Measurements from ENCODE around the gene KLF8. TPM values are rescaled to one million over a fixed set of nuclear protein-coding genes. Genes with fewer than 3 reads are reported as not detected.
"Not testable (repeated sequence)": the region's sequence is repeated elsewhere in the genome, so short reads cannot be mapped to it uniquely, and the experiment has no call there.

KLF8 gene
- polyA plus RNA-seq (ENCODE audit: insufficient read length), result 4.7 TPM

DNA sequence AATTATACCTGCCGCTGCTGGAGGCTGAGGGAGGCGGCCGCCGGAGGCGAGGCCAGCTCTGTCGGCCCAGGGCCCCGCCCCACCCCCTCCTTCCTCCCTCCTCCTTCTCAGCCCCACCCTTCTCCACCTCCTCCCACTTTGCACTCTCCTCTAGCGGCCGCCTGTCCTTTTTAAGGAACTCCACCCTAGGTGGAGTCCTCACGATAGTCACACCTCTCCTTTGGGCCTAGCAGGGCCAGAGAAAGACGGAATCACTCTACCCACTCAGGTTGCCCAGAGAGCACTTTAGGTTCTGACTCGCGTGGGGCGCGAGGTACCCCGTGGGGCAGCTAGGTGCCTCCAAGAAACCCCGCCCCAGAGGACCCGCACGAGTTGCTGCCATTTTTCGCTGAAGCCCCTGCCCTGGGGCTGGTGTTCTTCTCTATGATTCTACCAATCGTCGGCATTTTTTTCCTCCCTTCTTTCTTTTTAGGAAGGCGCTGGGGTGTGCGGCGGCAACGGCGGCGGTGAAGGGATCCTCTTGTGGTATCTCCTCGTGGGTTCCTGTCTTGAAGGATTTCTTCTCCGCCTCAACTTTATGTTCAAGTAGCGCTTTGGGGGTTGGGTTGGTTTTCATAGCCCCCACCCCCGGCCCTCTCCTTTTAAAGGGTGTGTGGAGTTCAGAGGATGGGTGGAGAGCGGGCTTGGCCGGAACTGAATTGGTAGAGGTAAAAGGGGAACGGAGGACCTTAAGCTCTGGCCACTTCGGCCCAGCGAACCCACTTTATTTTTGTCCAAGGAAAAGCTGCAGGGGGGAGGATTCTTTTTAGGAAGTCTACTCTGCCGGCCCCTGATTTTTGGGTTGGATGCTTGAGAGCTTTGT lies at the start of gene KLF8:
KLF8 (plus strand) TSS at position 136 of the 862 bp plus-strand sequence. CDS start 979 bp downstream, outside the sequence.
- DNase-seq (ENCODE audit: low read depth), result no peak

DNA sequence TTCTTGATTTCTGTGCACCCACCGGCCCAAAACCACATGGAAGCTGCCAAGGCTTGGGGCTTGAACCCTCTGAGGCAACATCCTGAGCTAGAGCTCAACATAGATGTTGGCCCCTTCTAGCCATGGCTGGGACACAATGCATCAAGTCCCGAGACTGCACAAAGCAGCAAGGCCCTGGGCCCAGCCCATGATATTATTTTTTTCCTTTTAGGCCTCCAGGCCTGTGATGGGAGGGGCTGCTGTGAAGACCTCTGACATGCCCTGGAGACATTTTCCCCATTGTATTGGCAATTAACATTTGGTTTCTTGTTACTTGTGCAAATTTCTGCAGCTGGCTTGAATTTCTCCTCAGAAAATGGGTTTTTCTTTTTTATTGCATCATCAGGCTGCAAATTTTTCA lies 25.2 kb upstream of the KLF8 start:
- not testable (repeated sequence) for DNase-seq (ENCODE audit: low read depth)

DNA sequence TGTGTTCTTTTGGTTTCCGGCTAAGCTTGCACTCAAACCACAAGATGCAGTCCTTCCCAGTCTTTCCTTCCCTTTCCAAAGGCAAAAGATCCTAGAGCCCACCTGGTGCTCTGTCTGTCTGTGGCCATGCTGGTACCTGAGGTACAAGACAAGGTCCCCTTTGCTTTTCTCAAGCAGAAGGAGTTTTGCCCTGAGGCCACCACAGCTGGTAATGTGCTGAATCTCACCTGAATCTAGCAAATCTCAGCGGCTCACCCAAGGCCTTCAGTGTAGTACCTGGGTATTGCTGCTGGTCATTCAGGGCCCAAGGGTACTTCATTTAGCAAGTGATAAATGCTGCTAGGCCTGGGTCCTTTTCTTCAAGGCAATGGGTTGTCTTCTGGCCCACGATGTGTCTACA lies 20.5 kb upstream of the KLF8 start:
- DNase-seq (ENCODE audit: low read depth), result no peak

DNA sequence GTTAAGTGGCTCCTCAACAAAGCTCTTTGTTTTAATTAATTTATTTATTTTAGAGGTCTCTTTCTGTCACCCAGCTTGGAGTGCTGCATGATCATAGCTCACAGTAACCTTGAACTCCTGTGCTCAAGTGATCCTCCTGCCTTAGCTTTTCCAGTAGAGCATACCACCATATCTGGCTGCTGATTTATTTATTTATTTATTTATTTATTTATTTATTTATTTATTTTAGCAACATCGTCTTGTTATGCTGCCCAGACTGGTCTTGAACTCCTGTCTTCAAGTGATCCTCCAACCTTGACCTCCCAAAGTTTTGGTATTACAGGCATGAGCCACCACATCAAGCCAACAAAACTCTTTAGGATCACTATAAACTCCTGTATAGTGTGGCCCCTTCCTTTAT lies 15.8 kb upstream of the KLF8 start:
- DNase-seq (ENCODE audit: low read depth), result no peak

DNA sequence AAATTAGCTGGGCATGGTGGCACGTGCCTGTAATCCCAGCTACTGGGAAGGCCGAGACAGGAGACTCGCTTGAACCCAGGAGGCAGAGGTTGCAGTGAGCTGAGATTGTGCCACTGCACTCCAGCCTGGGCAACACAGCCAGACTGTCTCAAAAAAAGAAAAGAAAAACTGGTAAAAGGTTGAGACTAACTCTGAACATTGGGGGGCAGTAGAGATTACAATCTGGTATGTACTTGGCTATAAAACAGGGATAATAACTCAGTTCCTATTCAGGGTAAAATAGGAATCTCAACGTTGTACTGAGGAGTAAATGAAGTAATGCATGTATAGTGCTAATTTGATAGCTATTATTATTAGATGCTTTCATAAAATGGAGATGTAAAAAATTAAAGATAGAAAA lies 12.5 kb upstream of the KLF8 start:
- DNase-seq (ENCODE audit: low read depth), result no peak

DNA sequence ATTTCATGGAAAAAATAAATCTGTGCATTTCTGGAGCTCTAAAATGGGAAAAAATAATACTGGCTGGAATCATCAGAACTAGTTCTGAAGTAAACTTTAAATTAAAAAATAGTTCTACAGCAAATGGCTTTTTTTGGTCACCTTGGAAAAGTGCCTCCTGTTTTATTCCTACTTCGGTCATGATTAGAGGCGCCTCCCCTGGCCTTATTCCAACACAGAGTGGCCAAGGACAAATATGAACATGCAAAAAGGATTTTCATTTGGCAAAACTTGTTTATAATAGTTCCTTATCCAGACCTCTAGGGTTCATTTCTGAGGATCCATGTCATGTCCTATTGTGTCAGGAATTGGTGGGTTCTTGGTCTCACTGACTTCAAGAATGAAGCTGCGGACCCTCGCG lies 11.1 kb upstream of the KLF8 start:
- DNase-seq (ENCODE audit: low read depth), result no peak

DNA sequence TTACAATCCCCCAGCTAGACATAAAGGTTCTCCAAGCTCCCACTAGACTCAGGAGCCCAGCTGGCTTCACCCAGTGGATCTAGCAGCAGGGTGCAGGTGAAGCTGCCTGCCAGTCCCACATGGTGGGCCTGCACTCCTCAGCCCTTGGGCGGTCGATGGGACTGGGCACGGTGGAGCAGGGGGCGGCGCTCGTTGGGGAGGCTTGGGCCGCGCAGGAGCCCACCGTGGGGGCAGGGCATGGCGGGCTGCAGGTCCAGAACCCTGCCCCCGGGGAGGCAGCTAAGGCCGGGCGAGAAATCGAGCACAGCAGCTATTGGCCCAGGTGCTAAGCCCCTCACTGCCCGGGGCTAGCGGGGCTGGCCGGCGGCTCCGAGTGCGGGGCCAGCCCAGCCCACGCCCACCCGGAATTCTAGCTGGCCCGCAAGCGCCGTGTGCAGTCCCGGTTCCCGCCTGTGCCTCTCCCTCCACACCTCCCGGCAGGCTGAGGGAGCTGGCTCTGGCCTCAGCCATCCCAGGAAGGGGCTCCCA lies 9.6 kb upstream of the KLF8 start:
- DNase-seq (ENCODE audit: low read depth), result no peak

DNA sequence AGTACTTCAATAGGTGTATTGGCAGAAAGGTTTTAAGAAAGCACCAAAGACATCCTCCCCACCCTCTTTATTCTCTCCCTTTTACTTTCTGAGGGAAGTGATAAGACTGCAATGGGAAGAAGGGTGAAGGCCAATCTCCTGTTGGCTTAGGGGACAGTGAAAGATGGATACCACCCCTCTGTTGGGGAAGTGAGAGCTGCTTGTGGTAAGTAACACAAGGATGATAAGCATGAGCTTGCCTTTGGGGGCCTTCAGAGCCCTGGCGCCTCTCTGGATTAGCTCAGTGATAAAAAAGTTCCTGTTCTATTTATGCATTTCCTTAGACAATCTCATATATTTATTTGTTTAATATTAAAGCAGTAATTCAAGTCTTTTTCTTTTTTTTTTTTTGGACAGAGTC lies 5.2 kb upstream of the KLF8 start:
- no peak for DNase-seq (ENCODE audit: low read depth)

DNA sequence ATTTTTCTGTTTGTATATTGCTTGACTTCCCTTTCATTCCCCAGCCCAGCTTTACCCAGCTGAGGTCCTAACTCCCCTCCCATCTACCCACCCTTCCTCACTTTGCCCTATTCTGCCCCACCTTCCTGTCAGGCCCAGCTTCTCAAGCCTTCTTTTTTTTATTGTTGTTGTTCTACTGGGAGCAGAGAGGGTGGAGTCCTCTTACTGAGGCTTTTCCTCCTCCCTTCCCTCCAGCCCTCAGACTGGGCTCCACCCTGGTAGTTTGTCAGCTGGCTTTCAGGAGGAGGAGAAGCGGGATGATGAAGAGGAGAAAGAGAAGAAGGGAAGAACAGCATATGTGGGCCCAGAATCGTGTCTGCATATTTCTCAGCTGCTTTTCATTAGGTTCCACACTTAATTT lies 3.2 kb upstream of the KLF8 start:
- DNase-seq (ENCODE audit: low read depth), result no peak

DNA sequence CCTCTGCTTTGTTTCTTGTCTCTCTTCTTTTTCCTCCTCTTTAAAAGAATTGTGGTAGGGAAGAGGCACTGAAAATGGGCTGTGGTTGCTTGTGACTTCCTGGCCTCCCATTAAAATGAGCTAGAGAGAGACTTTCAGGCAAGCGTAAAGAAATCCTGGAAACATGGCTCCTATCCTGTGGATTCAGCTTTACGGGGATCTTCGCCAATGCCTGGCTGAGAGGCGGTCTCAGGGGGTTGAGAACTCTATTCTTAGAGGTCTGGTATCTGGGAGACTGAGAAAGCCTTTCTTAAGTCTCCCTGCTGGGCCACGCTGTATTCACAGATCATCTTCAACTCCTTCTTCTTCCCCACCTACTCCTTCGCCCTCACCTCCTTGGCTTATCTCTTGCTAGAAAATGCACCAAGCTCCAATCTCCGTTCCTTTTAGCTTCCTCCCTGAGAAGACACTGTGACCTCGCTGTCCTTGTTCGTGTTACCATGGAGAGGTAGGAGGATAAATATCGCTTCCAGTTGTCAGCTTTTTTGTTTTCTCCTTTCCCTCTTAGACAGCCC lies 542 bp upstream of the KLF8 start:
- no peak for DNase-seq (ENCODE audit: low read depth)

DNA sequence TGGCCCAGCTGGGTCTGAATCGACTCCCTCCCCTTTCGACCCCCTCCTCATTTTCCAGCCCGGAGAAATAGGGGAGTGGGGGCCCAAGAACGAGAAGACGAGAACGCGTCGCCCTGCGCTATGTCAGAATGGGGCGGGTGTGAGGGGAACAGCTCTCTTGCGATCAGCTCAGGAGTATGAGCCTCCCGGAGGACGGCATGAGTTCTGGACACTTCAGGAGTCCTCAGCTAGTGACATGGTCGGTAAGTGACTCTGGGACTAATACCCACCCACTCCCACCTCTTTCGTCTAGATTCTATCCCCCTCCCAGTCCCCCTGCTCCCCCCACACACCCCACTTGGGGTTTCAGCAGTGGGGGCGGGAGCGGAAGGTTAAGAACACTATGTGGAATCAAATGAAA lies 944 bp downstream of the KLF8 start:
- no peak for DNase-seq (ENCODE audit: low read depth)

DNA sequence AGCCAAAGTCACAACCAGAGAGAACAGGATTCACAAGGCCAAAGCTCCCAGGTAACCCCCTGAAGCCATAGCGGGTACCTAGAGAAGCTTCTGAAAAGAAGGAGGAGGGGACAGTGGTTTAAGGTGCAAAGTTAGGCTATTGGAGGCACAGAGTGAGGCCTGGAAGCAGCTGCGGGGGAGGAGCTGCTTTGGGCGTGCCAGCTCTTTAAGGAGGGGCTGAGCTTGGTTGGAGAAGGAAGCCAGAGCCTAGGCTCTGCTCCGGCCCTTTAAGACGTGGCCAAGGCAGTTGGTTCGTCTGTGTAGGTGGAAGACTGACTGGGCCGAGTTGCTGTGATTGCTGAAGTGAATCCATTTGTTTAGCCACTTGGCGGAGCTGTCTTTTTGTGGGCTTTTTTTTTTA lies 1.5 kb downstream of the KLF8 start:
- DNase-seq (ENCODE audit: low read depth), result no peak

DNA sequence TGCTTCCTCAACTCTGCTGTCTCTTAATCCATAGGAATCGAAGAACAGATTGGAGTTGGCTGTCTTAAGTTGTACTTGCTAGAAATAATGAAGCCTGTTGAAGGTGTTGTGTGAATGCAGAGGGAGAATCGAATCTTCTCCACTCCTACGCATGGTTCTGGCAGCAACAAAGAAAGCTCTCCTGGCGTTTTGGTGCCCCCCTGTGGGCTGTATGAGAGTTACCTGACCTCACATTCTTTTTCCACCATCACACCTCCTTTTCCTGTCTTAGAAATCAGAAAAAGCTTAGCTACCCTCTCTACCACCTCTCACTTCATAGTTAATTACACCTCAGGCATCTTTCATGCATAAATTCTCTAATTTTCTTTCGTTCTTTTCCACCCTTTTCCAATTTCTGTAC lies 16.3 kb downstream of the KLF8 start:
- DNase-seq (ENCODE audit: low read depth), result no peak

DNA sequence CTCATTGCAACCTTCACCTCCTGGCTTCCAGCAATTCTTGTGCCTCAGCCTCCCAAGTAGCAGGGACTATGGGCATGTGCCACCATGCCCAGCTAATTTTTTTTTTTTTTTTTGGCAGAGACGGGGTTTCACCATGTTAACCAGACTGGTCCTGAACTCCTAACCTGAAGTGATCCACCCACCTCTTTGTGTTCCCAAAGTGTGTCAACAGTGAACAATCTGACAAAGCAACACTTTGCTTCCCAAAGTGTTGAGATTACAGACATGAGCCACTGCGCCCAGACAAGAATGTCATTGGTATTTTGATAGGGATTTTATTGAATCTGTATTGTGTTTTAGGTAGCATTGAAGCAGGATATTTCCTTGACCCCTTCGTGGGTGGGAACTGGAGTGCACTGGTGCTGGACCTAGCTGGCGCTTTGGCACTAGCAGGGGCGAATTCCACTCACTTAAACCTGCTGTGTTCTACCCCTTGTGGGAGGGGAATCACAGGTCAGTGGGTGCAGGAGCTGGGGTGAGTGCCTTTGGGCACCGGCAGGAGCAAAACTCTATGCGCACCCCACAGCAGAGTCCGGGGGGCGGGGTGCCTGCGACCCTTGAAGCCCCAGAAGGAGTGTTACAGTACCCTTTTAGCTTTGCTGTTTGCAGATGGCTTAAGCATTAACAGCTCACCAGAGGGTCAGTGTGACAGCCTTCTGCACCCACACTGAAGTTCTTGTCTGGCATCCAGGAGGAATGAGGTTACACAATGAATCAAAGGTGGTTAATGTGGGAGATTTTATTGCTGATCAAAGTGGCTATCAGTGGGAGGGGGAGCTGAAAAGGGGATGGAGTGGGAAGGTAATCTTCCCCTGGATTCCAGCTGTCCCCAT lies 21.9 kb downstream of the KLF8 start:
- DNase-seq (ENCODE audit: low read depth), result no peak

DNA sequence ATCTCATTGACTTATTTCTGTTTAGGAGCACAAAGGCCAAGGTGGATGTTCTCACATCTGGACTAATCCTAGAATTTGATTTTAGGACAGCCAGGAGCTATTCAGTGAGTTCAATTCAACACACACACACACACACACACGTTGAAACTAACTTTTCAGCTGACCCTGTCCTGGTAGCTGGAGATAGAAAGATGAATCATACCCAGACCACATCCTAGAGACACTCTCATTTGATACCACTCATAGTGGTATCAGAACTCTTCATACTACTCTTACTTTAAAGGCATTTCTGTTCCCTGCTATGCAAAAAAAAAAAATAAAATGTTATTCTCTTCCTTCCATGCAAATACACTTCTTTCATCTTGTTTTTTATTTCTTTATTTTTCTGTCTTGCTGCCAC lies 36.7 kb downstream of the KLF8 start:
- DNase-seq (ENCODE audit: low read depth), result no peak

DNA sequence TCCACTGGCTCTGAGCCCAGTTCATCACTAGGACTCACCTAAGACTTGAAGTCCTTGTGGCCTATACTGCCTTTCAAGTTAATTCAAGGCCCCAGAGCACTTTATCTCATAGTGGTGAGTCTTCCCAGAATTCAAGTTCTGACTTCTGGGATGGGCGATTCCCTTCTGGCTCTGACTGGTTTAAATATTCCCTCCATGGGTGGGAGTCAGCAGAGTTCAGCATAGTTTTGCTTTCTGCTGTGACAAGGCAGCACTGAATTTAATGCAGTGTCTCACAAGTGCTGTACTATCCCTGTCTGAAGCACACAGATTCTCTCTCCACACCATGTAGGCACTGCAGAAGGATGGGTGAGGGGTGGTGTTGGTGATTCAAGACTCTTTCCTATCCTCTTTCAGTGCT lies 46.5 kb downstream of the KLF8 start:
- no peak for DNase-seq (ENCODE audit: low read depth)

DNA sequence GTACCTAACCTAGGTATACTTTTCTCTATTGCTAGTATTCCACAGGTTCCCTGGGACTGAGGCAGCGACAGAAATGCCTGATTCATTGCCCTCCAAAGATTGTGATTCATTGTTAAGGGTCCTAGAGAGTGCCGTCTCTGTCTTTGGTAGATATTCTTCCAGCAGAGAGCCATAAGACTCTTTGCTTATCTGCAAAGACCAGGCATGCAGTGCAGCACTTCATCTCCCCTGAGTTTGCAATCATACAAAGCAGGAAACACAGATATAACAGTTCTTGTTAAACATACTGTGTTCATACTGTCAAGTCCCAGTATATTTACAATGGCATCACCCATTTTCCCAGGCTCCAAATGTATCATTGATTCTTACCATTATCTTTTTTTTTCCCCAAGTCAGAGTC lies 47.7 kb downstream of the KLF8 start:
- no peak for DNase-seq (ENCODE audit: low read depth)

DNA sequence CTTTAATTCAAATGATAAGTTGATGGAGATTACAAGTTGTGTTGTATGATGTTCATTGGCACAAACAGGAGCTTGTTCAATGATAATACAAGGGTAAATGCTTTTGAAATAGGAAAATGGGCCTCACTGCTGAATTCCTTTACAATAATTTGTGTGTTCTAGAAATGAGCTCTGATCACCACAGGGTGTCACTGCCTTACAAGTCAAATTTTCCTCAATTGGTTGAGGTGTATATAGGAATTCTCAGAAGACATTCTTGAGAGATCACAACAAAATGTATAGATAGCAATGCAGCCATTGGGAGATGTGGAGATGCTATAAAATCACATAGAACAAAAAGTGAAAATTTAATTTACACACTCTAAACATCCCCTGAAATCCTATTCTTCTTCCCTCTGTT lies 49.6 kb downstream of the KLF8 start:
- no peak for DNase-seq (ENCODE audit: low read depth)

DNA sequence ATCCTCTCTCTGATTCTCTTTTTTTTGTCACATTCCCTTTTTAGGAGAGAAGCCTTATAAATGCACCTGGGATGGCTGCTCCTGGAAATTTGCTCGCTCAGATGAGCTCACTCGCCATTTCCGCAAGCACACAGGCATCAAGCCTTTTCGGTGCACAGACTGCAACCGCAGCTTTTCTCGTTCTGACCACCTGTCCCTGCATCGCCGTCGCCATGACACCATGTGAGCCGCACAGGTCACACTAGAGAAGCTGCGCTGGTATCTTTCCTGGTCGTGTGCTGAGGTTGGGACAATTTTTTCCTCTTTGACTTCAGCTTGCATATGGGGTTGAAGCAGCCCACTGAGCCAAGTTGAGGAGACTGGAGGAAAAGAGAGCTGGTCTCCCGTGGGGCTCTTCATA lies 52.1 kb downstream of the KLF8 start:
- DNase-seq (ENCODE audit: low read depth), result no peak

DNA sequence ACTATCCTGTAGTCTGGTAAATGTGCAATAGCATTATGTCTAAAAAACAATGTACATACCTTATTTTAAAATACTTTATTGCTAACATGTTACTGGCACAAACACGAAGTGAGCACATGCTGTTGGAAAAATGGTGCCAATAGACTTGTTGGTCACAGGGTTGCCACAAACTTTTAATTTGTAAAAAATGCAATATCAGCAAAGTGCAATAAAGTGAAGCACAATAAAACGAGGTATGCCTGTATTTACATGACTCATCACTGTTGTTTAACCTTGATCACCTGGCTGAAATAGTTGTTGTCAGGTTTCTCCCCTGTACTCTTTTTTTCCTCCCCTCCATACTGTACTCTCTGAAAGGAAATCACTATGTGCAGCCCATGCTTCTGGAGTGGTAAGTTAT lies 56.5 kb downstream of the KLF8 start:
- no peak for DNase-seq (ENCODE audit: low read depth)

DNA sequence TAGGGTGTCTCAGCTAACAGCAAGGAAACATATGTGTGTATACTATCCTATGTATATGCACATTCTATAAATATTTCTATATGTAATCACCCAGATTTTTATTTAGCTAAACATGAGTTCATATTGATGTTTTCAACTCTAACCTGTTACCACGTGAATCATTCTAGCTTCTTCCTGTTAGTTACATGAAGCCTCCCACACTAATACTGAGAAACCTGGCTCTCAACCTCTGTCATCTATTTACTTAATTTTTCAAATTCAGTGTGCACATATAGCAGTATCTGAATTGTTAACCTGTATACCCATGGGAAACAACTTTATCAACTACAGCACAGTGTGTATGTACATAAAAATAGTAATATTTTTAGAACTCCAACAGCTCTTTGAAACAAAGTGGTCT lies 57.3 kb downstream of the KLF8 start:
- DNase-seq (ENCODE audit: low read depth), result no peak

DNA sequence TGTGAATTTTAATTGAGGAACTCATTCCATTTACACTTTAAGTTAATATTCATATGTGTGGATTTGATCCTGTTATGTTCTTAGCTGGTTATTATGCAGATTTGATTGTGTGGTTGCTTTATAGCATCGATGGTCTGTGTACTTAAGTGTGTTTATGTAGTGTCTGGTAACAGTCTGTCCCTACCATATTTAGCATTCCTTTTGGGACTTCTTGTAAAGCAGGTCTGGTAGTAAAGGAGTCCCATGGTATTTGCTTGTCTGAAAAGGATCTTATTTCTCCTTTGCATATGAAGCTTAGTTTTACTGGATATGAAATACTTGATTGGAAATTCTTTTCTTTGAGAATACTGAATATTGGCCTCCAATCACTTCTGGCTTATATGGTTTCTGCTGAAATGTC lies 76.6 kb downstream of the KLF8 start:
- DNase-seq (ENCODE audit: low read depth), result no peak

Measured in forelimb muscle (tissue), 1 donor.